Liver (tissue), 9 donors: ENCODE data around the gene CFDP1. TPM values are rescaled to one million over a fixed set of nuclear protein-coding genes. Genes with fewer than 3 reads are reported as not detected.

Source experiments
- DNase-seq: peaks from one replicate; pipeline ENCODE4 v3.0.0-alpha.2; 2017; ENCODE audit warnings: low spot score
- H3K27ac ChIP-seq, 2 donors: one replicate each; pipeline ENCODE4 v1.7.0; 2013; ENCODE audit warnings: inconsistent platforms in 2 of 2, low read length in 2 of 2, control low read depth in 1 of 2, low read depth in 1 of 2, mild to moderate bottlenecking in 1 of 2
- H3K27me3 ChIP-seq, 4 donors: one replicate each; pipeline versions ENCODE4 v1.6.1 to v1.7.0; 2013; ENCODE audit warnings: low read length in 3 of 4, inconsistent platforms in 1 of 4, mild to moderate bottlenecking in 1 of 4, moderate library complexity in 1 of 4; ENCODE audit not compliant: control insufficient read depth in 4 of 4, insufficient read depth in 4 of 4
- H3K36me3 ChIP-seq, 4 donors: one replicate each; pipeline versions ENCODE4 v1.6.1 to v1.7.0; 2013; ENCODE audit warnings: low read length in 3 of 4, mild to moderate bottlenecking in 3 of 4, low read depth in 1 of 4, moderate library complexity in 1 of 4; ENCODE audit not compliant: control insufficient read depth in 4 of 4, insufficient read depth in 3 of 4
- H3K4me1 ChIP-seq, 4 donors: one replicate each; pipeline versions ENCODE4 v1.6.1 to v1.7.0; 2013; ENCODE audit warnings: low read length in 3 of 4, mild to moderate bottlenecking in 3 of 4, moderate library complexity in 1 of 4; ENCODE audit not compliant: control insufficient read depth in 4 of 4, insufficient read depth in 4 of 4
- H3K4me3 ChIP-seq, 3 donors: one replicate each; pipeline versions ENCODE4 v1.6.1 to v1.7.0; 2013; ENCODE audit warnings: low read length in 3 of 3, control low read depth in 1 of 3, low read depth in 1 of 3, mild to moderate bottlenecking in 1 of 3
- H3K9ac ChIP-seq, 2 donors: one replicate each; pipeline ENCODE4 v1.7.0; 2013; ENCODE audit warnings: low read length in 2 of 2, mild to moderate bottlenecking in 2 of 2, moderate library complexity in 2 of 2, control low read depth in 1 of 2, low read depth in 1 of 2
- H3K9me3 ChIP-seq, 4 donors: one replicate each; pipeline versions ENCODE4 v1.6.1 to v1.7.0; 2013; ENCODE audit warnings: low read length in 3 of 4; ENCODE audit not compliant: control insufficient read depth in 4 of 4
- ATF3 ChIP-seq: IDR thresholded peaks from 2 replicates; pipeline ENCODE4 v1.6.1; 2016; ENCODE audit warnings: antibody characterized with exemption
- EGR1 ChIP-seq, 2 donors: IDR thresholded peaks; 2 replicates each; pipeline ENCODE4 v1.6.1; 2016 to 2018; ENCODE audit warnings: antibody characterized with exemption in 2 of 2, low read depth in 2 of 2
- FOXA1 ChIP-seq: IDR thresholded peaks from 2 replicates; pipeline ENCODE4 v1.6.1; 2016; ENCODE audit warnings: antibody characterized with exemption
- FOXA2 ChIP-seq: IDR thresholded peaks from 2 replicates; pipeline ENCODE4 v1.6.1; 2016; ENCODE audit warnings: antibody characterized with exemption
- GABPA ChIP-seq, 2 donors: IDR thresholded peaks in 1 of 2; conservative IDR thresholded peaks in 1 of 2; 2 replicates each; pipeline ENCODE4 v1.6.1; 2016; ENCODE audit warnings: antibody characterized with exemption in 2 of 2, mild to moderate bottlenecking in 1 of 2, moderate library complexity in 1 of 2
- HNF4A ChIP-seq, 2 donors: conservative IDR thresholded peaks; 2 replicates each; pipeline ENCODE4 v1.6.1; 2016; ENCODE audit warnings: antibody characterized with exemption in 2 of 2, mild to moderate bottlenecking in 2 of 2
- HNF4G ChIP-seq: IDR thresholded peaks from 2 replicates; pipeline ENCODE4 v1.6.1; 2016; ENCODE audit warnings: antibody characterized with exemption
- NR2F2 ChIP-seq: IDR thresholded peaks from 2 replicates; pipeline ENCODE4 v1.6.1; 2016; ENCODE audit warnings: antibody characterized with exemption
- RAD21 ChIP-seq, 2 donors: IDR thresholded peaks; 2 replicates each; pipeline ENCODE4 v1.6.1; 2016; ENCODE audit warnings: antibody characterized with exemption in 2 of 2, mild to moderate bottlenecking in 2 of 2
- RXRA ChIP-seq, 2 donors: IDR thresholded peaks; 2 replicates each; pipeline ENCODE4 v1.6.1; 2017 to 2018; ENCODE audit warnings: antibody characterized with exemption in 2 of 2, mild to moderate bottlenecking in 1 of 2
- SP1 ChIP-seq: IDR thresholded peaks from 2 replicates; pipeline ENCODE4 v1.6.1; 2018; ENCODE audit warnings: antibody characterized with exemption, mild to moderate bottlenecking
- TAF1 ChIP-seq: conservative IDR thresholded peaks from 2 replicates; pipeline ENCODE4 v1.6.1; 2016; ENCODE audit warnings: antibody characterized with exemption, mild to moderate bottlenecking
- YY1 ChIP-seq: IDR thresholded peaks from 2 replicates; pipeline ENCODE4 v1.6.1; 2016; ENCODE audit warnings: antibody characterized with exemption, mild to moderate bottlenecking
- ZBTB33 ChIP-seq: IDR thresholded peaks from 2 replicates; pipeline ENCODE4 v1.6.1; 2016; ENCODE audit warnings: antibody characterized with exemption
- WGBS: extraction: QIAGEN DNeasy Blood & Tissue Kit; methylation state at CpG from one replicate; pipeline ENCODE4 v1.1.7; 2013; 5-methylcytosine and 5-hydroxymethylcytosine counted together
- polyA plus RNA-seq, 2 donors: library from polyadenylated mRNA; stranded (reverse) in 1 of 2; unstranded in 1 of 2; fragments of 200-250 nt in 1 of 2; fragments of >200 nt in 1 of 2; fragmentation: Nextera tagmentation in 1 of 2; extraction: Ambion mirVana in 1 of 2; gene quantifications; one replicate each; pipeline versions ENCODE4 v1.2.1 to v1.2.3, GENCODE V29; 2013 to 2015
- total RNA-seq, 2 donors: library from RNA; depleted of rRNA; stranded (reverse); fragments of >200 nt; gene quantifications; one replicate each; pipeline ENCODE4 v1.2.3, GENCODE V29; 2014
- TF ChIP-seq, protein P1 (sequence below): fragments of 150-350 bp; IDR thresholded peaks from 2 replicates; pipeline ENCODE4 v1.5.1; 2017; ENCODE audit warnings: improper control_type of control experiment, low read depth, low read length; ENCODE audit not compliant: missing input control
- TF ChIP-seq, protein P2 (sequence below): IDR thresholded peaks from 2 replicates; pipeline ENCODE4 v1.6.1; 2016; ENCODE audit warnings: antibody characterized with exemption, mild to moderate bottlenecking
- TF ChIP-seq, protein P3 (sequence below): IDR thresholded peaks from 2 replicates; pipeline ENCODE4 v1.6.1; 2016; ENCODE audit warnings: antibody characterized with exemption
- donor health status: healthy.
- donor health status: healthy.
- donor health status: healthy.
- donor health status: healthy.
- donor health status: healthy.

Gene CFDP1
- total and polyA plus RNA-seq, 4 donors: 20.5 to 49.2 (median 33.9) TPM

- no peak overlapping the region for H3K27ac ChIP-seq
Measured at GRCh38 chr16:75378616-75379015, 54.7 kb downstream of the CFDP1 start.

GRCh38 chr16:75377729-75378386 is 55.4 kb downstream of the CFDP1 start:
- Histone ChIP-seq H3K27ac (peak overlapping the region; percentile 33 to 34), H3K27me3 (no peaks in the 10 kb centered on the region), H3K4me3 (no peak overlapping the region), H3K4me1 (peaks cover 2 to 18% (median 15%) of the 10 kb centered on the region in 4 donors), H3K9me3 (no peaks in the 10 kb centered on the region), H3K36me3 (peaks cover 0 to 3% (median 0%) of the 10 kb centered on the region in 4 donors), H3K9ac (no peak overlapping the region)
- no peak for DNase-seq
- WGBS: 79% methylated on average over 6 of the region's 6 CpGs
- TF ChIP-seq ZBTB33 (no peak), YY1 (no peak), FOXA2 (no peak), SP1 (no peak), HNF4G (no peak), HNF4A (conservative IDR thresholded peaks at IDR 0.05) (no peak), TAF1 (no peak), RAD21 (IDR thresholded peaks at IDR 0.05) (no peak), NR2F2 (no peak), ATF3 (no peak), FOXA1 (no peak), RXRA (IDR thresholded peaks at IDR 0.05) (no peak), GABPA (IDR thresholded peaks at IDR 0.05 in 1 of 2, conservative IDR thresholded peaks at IDR 0.05 in 1 of 2) (no peak)
- TF ChIP-seq, protein P1, sequence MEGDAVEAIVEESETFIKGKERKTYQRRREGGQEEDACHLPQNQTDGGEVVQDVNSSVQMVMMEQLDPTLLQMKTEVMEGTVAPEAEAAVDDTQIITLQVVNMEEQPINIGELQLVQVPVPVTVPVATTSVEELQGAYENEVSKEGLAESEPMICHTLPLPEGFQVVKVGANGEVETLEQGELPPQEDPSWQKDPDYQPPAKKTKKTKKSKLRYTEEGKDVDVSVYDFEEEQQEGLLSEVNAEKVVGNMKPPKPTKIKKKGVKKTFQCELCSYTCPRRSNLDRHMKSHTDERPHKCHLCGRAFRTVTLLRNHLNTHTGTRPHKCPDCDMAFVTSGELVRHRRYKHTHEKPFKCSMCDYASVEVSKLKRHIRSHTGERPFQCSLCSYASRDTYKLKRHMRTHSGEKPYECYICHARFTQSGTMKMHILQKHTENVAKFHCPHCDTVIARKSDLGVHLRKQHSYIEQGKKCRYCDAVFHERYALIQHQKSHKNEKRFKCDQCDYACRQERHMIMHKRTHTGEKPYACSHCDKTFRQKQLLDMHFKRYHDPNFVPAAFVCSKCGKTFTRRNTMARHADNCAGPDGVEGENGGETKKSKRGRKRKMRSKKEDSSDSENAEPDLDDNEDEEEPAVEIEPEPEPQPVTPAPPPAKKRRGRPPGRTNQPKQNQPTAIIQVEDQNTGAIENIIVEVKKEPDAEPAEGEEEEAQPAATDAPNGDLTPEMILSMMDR: no peak
- TF ChIP-seq, protein P2, sequence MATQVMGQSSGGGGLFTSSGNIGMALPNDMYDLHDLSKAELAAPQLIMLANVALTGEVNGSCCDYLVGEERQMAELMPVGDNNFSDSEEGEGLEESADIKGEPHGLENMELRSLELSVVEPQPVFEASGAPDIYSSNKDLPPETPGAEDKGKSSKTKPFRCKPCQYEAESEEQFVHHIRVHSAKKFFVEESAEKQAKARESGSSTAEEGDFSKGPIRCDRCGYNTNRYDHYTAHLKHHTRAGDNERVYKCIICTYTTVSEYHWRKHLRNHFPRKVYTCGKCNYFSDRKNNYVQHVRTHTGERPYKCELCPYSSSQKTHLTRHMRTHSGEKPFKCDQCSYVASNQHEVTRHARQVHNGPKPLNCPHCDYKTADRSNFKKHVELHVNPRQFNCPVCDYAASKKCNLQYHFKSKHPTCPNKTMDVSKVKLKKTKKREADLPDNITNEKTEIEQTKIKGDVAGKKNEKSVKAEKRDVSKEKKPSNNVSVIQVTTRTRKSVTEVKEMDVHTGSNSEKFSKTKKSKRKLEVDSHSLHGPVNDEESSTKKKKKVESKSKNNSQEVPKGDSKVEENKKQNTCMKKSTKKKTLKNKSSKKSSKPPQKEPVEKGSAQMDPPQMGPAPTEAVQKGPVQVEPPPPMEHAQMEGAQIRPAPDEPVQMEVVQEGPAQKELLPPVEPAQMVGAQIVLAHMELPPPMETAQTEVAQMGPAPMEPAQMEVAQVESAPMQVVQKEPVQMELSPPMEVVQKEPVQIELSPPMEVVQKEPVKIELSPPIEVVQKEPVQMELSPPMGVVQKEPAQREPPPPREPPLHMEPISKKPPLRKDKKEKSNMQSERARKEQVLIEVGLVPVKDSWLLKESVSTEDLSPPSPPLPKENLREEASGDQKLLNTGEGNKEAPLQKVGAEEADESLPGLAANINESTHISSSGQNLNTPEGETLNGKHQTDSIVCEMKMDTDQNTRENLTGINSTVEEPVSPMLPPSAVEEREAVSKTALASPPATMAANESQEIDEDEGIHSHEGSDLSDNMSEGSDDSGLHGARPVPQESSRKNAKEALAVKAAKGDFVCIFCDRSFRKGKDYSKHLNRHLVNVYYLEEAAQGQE: no peak
- TF ChIP-seq, protein P3, sequence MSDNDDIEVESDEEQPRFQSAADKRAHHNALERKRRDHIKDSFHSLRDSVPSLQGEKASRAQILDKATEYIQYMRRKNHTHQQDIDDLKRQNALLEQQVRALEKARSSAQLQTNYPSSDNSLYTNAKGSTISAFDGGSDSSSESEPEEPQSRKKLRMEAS: no peak

More at GRCh38 chr16:75378616-75379015, 54.7 kb downstream of the CFDP1 start:
- Histone ChIP-seq H3K4me3 (no peak overlapping the region), H3K36me3 (peaks cover 0 to 3% (median 0%) of the 10 kb centered on the region in 4 donors), H3K9me3 (no peaks in the 10 kb centered on the region), H3K4me1 (peaks cover 2 to 14% (median 12%) of the 10 kb centered on the region in 4 donors), H3K27me3 (no peaks in the 10 kb centered on the region), H3K9ac (no peak overlapping the region)
- WGBS: 96% methylated on average over 2 of the region's 2 CpGs
- no peak for DNase-seq
- no peak for TF ChIP-seq HNF4G
- TF ChIP-seq EGR1 (IDR thresholded peaks at IDR 0.05; ENCODE audit: low read depth in 2 of 2): no peak
- TF ChIP-seq NR2F2: no peak
- no peak for TF ChIP-seq TAF1
- TF ChIP-seq ZBTB33: no peak
